Right lobe of liver (tissue), 4 donors: Measurements from ENCODE around the gene ACOT7.

Source experiments
- POLR2A ChIP-seq: fragments of 450-650 bp; IDR thresholded peaks from one replicate; pipeline ENCODE4 v1.6.1; 2017; ENCODE audit warnings: antibody characterized with exemption, mild to moderate bottlenecking
- TF ChIP-seq, protein P1 (sequence below), 4 donors: fragments of 200-600 bp in 3 of 4; fragments of 450-650 bp in 1 of 4; IDR thresholded peaks; one replicate each; pipeline versions ENCODE4 v1.5.1 to v1.8.0; 2016 to 2022; ENCODE audit warnings: antibody characterized with exemption in 4 of 4, mild to moderate bottlenecking in 2 of 4
- donor health status: DM: no; HTN: no; CAD: no.
- donor health status: DM: no; HTN: no; CAD: no.
- donor health status: DM: no; HTN: yes; CAD: no.

DNA sequence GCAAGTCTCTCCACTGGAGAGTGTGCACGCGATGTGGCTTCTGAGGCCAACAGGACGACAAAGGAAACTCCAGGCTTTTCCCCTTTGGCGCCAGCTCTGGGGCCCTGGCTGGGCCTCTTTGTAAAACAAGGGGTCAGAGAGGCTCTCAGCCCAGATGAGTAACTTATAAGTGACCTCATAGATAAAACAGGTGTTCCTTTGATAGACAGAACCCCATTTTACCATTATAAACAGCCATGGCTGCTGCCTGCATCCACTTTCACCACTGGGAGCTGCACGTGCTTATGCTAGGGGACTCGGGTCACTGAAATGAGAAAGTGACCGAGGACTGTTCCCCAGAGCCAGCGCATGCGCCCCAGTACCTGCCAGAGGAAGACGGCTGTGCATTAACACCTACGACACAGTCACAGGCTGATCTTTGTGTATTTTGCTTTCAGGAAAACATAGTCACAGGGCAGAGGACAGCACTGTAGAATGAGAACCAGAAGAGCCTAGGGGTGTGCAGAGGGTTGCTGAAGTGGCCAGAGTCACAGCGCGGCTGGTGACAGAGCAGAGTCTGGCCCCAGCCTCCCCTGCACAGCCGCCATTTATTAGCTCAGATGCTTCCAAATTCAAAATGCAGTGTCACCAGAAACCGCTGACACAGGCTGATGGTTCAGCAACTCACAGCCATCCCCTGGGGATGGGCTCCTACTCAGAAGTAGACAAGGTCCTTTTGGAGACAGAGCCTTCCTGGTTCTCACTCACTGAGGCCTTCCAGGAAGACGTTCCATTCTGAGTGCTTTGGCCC is 175.0 kb downstream of the ACOT7 start:
- TF ChIP-seq POLR2A: no peak
- TF ChIP-seq, protein P1, sequence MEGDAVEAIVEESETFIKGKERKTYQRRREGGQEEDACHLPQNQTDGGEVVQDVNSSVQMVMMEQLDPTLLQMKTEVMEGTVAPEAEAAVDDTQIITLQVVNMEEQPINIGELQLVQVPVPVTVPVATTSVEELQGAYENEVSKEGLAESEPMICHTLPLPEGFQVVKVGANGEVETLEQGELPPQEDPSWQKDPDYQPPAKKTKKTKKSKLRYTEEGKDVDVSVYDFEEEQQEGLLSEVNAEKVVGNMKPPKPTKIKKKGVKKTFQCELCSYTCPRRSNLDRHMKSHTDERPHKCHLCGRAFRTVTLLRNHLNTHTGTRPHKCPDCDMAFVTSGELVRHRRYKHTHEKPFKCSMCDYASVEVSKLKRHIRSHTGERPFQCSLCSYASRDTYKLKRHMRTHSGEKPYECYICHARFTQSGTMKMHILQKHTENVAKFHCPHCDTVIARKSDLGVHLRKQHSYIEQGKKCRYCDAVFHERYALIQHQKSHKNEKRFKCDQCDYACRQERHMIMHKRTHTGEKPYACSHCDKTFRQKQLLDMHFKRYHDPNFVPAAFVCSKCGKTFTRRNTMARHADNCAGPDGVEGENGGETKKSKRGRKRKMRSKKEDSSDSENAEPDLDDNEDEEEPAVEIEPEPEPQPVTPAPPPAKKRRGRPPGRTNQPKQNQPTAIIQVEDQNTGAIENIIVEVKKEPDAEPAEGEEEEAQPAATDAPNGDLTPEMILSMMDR (IDR thresholded peaks at IDR 0.05): no peak
